Measurements from ENCODE around the gene B4GALT2.

Gene B4GALT2, protein sequence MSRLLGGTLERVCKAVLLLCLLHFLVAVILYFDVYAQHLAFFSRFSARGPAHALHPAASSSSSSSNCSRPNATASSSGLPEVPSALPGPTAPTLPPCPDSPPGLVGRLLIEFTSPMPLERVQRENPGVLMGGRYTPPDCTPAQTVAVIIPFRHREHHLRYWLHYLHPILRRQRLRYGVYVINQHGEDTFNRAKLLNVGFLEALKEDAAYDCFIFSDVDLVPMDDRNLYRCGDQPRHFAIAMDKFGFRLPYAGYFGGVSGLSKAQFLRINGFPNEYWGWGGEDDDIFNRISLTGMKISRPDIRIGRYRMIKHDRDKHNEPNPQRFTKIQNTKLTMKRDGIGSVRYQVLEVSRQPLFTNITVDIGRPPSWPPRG

GRCh38 chr1:43978551-43979260 lies at the start of gene B4GALT2:
Gene B4GALT2, plus strand, starts transcription at chr1:43979210. Its CDS starts 1,951 bp downstream, at chr1:43981161.
- DNase-seq, result peak in 1 of 2 experiments; percentile 39

DNA sequence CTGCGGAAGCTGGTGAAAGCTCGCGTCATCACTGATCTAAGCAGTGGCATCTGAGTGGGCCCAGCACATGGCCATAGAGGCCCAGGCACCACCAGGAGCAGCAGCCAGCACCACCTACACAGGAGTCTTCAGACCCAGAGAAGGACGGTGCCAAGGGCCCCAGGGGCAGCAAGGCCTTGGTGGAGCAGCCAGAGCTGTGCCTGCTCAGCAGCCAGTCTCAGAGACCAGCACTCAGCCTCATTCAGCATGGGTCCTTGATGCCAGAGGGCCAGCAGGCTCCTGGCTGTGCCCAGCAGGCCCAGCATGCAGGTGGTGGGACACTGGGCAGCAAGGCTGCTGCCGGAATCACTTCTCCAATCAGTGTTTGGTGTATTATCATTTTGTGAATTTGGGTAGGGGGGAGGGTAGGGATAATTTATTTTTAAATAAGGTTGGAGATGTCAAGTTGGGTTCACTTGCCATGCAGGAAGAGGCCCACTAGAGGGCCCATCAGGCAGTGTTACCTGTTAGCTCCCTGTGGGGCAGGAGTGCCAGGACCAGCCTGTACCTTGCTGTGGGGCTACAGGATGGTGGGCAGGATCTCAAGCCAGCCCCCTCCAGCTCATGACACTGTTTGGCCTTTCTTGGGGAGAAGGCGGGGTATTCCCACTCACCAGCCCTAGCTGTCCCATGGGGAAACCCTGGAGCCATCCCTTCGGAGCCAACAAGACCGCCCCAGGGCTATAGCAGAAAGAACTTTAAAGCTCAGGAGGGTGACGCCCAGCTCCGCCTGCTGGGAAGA lies 48.7 kb upstream of the B4GALT2 start:
- no peak for DNase-seq

DNA sequence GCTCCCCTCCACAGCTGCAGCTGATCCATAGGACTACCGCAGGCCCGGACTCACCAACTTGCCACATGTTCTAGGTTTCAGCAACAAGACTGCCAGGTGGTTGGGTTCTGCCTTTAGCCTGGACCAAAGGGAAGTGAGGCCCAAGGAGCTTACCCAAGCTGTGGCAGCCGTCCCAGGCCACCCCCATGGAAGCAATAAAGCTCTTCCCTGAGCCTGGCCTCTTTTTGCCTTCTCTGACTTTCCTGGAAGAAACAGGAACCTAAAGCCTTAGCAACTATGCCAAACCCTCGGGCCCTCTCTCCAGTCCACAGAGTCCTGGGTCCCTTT lies 48.1 kb upstream of the B4GALT2 start:
- no peak for DNase-seq

- DNase-seq, result no peak
Measured at GRCh38 chr1:43931711-43932660, 47.0 kb upstream of the B4GALT2 start.

DNA sequence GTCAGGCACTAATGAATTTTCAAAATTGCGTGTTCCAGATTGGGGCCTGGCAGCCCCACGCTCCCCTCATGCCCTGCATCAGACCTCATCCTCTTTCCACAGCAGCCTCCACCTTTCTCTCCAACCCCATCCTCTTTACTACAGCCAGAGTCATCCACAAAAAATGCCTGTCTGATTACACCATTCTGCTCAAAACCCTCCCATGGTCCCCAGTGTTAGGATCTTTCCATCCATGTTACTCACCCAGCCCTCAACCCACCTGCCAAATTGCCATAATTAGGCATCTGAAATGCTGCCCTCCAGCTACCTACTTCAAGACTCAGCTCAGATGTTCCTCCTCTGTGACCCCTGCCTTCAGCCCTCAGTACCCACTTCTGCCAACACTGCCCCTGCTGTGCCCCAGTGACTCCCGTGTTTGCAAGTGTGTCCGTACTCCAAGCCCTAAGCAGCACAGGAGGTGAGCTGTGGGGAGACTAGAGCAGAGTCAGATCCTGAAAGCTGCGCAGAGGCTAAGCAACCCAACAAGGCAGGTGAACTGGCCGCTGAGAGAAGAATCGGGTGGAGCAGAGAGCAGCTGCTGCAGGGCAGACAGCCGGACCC lies 46.1 kb upstream of the B4GALT2 start:
- no peak for DNase-seq

GRCh38 chr1:43933386-43934100 lies 45.5 kb upstream of the B4GALT2 start, which contains the start of gene ARTN:
Gene ARTN, plus strand, starts transcription at chr1:43933801. Its CDS starts 1,856 bp downstream, at chr1:43935657.
- DNase-seq, result no peak

DNA sequence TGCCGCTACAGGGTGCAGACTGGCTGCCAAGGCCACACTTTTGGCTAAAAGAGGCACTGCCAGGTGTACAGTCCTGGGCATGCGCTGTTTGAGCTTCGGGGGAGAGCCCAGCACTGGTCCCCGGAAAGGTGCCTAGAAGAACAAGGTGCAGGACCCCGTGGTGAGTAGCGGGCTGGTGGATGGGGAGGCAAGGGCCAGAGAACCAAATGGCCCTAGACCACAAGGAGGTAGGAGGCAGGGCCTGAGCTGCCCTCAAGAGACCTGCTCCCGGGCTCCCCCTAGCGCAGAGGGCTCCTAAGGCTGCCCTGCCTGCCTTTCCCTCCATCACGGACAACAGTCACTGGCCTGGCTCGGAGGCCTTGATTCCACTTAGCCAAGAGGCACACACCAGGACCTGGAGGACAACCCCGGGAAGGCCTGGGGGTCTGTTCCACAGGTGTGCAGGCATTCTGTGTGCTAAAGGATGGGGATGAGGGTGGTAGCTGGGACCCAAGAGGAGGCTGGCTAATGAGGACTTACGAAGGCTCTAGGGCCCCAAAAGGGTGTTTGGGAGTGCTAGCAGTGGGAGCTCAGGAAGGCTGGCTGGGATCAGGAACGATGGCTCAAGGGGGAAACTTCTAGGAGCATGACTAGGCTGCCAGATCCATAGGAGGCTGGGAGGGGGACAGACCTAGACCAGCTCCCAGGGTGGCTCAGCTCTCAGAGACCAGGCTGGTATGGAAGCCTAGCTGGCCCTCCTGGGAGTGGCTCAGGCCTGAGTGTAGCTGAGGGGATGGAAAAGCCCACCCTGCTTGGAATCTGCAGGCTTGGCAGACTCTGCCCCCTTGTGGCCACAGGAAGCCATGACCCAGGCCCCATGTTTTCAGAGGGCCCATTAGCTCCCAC lies 44.7 kb upstream of the B4GALT2 start:
- DNase-seq, result peak; percentile 40 to 72

- DNase-seq, result no peak
Measured at GRCh38 chr1:43934986-43935324, 44.1 kb upstream of the B4GALT2 start.

DNA sequence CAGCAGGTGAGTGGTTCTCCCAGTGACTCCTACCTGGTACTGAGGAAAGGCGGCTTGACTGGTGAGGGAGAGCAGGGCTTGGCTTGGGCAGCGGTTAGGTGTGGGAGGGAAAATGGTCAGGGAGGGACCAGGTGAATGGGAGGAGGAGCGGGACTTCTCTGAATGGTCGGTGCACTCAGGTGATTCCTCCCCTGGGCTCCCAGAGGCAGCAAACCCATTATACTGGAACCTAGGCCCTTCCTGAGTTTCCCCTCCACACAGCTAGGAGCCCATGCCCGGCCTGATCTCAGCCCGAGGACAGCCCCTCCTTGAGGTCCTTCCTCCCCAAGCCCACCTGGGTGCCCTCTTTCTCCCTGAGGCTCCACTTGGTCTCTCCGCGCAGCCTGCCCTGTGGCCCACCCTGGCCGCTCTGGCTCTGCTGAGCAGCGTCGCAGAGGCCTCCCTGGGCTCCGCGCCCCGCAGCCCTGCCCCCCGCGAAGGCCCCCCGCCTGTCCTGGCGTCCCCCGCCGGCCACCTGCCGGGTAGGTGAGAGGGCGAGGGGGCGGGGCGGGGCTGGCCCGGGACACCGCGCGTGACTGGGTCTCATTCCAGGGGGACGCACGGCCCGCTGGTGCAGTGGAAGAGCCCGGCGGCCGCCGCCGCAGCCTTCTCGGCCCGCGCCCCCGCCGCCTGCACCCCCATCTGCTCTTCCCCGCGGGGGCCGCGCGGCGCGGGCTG lies 43.1 kb upstream of the B4GALT2 start:
- DNase-seq, result no peak

DNA sequence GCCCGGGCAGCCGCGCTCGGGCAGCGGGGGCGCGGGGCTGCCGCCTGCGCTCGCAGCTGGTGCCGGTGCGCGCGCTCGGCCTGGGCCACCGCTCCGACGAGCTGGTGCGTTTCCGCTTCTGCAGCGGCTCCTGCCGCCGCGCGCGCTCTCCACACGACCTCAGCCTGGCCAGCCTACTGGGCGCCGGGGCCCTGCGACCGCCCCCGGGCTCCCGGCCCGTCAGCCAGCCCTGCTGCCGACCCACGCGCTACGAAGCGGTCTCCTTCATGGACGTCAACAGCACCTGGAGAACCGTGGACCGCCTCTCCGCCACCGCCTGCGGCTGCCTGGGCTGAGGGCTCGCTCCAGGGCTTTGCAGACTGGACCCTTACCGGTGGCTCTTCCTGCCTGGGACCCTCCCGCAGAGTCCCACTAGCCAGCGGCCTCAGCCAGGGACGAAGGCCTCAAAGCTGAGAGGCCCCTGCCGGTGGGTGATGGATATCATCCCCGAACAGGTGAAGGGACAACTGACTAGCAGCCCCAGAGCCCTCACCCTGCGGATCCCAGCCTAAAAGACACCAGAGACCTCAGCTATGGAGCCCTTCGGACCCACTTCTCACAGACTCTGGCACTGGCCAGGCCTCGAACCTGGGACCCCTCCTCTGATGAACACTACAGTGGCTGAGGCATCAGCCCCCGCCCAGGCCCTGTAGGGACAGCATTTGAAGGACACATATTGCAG lies 42.4 kb upstream of the B4GALT2 start:
- DNase-seq, result peak; percentile 30

DNA sequence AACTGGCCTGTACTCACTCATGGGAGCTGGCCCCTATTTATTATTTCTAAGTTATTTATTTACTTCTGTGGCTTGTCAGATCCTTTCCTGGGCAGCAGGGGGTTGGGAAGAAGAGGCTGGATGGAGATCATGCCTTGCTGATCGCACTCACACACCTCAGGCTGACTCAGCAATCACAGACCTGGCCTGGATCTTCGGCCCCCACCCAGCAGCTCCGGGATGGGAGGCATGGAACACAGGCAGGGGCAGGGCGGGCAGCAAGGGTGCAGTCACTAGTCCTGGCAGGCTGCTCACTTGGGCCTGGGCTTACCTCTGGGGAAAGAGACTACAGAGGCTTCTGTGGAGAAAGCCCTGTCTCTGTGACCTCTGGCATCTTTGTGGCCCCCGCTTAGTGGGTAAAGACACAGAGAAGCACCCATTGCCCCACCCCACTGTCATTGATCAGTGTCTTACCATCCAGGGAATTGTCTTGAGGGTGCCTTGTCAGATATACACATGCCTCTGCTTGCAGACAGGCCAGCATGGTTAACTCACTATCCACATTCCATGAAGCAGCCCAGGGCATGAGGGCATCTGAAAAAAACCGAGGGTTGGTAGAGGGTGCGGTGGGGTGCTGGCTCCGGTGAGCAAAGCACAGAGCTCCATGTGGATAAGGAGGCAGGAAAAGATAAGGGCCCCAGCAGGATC lies 41.7 kb upstream of the B4GALT2 start:
- no peak for DNase-seq

- DNase-seq, result no peak
Measured at GRCh38 chr1:43938383-43938782, 40.6 kb upstream of the B4GALT2 start.

- no peak for DNase-seq
Measured at GRCh38 chr1:43938892-43939587, 40.0 kb upstream of the B4GALT2 start.

GRCh38 chr1:43942411-43942810 lies 36.6 kb upstream of the B4GALT2 start:
- no peak for DNase-seq

GRCh38 chr1:43944860-43945259 lies 34.1 kb upstream of the B4GALT2 start:
- DNase-seq, result no peak

DNA sequence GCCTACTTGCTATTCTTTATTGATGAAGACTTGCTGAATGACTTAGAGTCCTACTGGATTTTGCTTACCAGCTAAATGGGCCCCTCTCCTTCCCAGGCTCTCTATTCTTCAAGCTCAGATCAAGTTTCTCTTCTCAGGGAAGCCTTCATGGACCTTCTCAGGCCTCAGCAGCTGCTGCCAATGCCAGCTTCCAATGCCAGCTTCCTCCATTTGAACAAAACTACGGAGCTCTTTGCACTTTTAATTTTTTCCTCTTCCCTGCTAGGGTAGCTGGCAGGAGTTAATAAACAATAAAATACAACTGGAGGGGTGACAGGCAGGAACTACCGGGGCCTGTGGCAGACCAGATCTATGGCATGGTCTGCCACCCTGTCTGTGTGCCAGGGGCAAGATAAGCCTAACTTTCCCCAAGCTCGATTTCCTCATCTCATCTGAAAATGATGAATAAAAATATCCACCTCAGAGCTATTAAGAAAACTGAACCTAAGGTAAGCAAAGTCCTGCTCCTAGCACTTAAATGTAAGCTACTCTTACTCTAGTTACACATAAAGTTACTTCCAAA lies 33.3 kb upstream of the B4GALT2 start:
- DNase-seq, result no peak

All from SHP77 (cell line).